Astrocyte of the spinal cord (primary cell): Measurements from ENCODE around the gene PRKG1.
"Not testable (repeated sequence)": the region's sequence is repeated elsewhere in the genome, so short reads cannot be mapped to it uniquely, and the experiment has no call there.

Experiments
- DNase-seq: peaks from one replicate; pipeline ENCODE4 v3.0.0; 2011; ENCODE audit warnings: low read depth, low spot score
- H3K4me3 ChIP-seq: 2 replicates; pipeline ENCODE4 v1.5.1; 2011; ENCODE audit warnings: low read depth, mild to moderate bottlenecking, low read length, moderate library complexity
- CTCF ChIP-seq: IDR thresholded peaks from 2 replicates; pipeline ENCODE4 v1.5.1; 2012; ENCODE audit warnings: low read depth, mild to moderate bottlenecking, low read length, inconsistent platforms
- in situ Hi-C: cut with HindIII; loops from 2 replicates; pipeline ENCODE4 v1.10.0; 2017; ENCODE audit warnings: low sequenced_read_pairs

The PRKG1 gene

GRCh38 chr10:51744235-51745000 is 670.1 kb downstream of the PRKG1 start:
- no peak for TF ChIP-seq CTCF
- H3K4me3 ChIP-seq, result no peak overlapping the region
- DNase-seq, result no peak
- in situ Hi-C loops, result no loop called here

- in situ Hi-C loops, result no loop called here
- H3K4me3 ChIP-seq, result no peak overlapping the region
- TF ChIP-seq CTCF, result no peak
- no peak for DNase-seq
Measured at GRCh38 chr10:51745397-51745796, 671.1 kb downstream of the PRKG1 start.

GRCh38 chr10:51747216-51747615 is 672.9 kb downstream of the PRKG1 start:
- DNase-seq, result no peak
- H3K4me3 ChIP-seq, result no peak overlapping the region
- in situ Hi-C loops, result no loop called here
- no peak for TF ChIP-seq CTCF

DNA sequence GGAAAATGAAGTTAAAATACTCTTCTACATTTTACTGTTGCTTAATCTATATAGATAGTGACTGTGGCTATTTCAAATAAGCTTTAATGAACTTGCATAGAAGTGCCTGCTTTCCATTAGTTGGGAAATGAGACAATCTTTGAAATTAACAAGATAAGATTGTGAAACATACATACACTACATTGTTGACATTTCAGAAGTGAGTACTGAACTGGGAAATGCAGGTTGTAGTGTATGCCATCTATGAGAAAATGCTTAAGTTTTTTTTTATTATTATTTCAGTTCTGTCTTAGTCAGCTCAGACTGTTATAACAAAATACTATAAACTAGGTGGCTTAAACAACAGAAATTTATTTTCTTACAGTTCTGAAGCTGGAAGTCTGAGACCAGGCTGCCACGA is 674.7 kb downstream of the PRKG1 start:
- DNase-seq, result no peak
- in situ Hi-C loops, result no loop called here

GRCh38 chr10:51758366-51758765 is 684.1 kb downstream of the PRKG1 start:
- no peak for TF ChIP-seq CTCF
- DNase-seq, result no peak
- in situ Hi-C loops, result no loop called here
- no peak overlapping the region for H3K4me3 ChIP-seq

More for the DNA sequence above, 674.7 kb downstream of the PRKG1 start:
- H3K4me3 ChIP-seq, result no peak overlapping the region
- TF ChIP-seq CTCF, result no peak

GRCh38 chr10:51758838-51759237 is 684.6 kb downstream of the PRKG1 start:
- H3K4me3 ChIP-seq, in situ Hi-C loops, DNase-seq: not testable (repeated sequence)

- TF ChIP-seq CTCF, result no peak
- in situ Hi-C loops, result no loop called here
Measured at GRCh38 chr10:51759896-51760534, 685.7 kb downstream of the PRKG1 start.

More at GRCh38 chr10:51759896-51760534, 685.7 kb downstream of the PRKG1 start:
- DNase-seq, result no peak
- H3K4me3 ChIP-seq, result no peak overlapping the region
